Measurements from ENCODE around the gene DOCK11. TPM values are rescaled to one million over a fixed set of nuclear protein-coding genes. Genes with fewer than 3 reads are reported as not detected.

Gene DOCK11
- total RNA-seq, 1 donor from 2014 or later = 76.2 TPM

DNA sequence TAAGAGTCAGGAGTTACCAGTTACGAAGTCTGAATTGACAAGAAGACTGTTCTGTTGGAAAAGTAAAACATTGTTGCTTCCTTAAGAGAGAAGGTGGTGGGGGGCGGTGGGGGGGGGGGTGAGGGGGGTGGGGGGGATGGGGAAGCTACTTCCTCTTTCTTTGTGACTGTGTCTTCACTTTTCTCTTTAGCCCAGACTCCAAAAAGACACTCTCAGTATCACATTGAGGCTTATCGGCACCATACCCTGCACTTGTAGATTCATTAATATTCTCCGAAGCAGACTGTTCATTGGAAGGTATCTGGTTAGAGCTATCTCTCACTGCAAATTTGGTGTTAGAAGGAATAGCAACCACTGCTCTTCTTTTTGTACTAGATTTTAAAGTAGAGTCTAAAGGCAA, 137.2 kb downstream of the DOCK11 start:
- intact Hi-C loops (cut with DNase I) = no loop called here
- H3K27me3 ChIP-seq (ENCODE audit: low read depth) = no peaks in the 10 kb centered on the region
- TF ChIP-seq, protein P1, sequence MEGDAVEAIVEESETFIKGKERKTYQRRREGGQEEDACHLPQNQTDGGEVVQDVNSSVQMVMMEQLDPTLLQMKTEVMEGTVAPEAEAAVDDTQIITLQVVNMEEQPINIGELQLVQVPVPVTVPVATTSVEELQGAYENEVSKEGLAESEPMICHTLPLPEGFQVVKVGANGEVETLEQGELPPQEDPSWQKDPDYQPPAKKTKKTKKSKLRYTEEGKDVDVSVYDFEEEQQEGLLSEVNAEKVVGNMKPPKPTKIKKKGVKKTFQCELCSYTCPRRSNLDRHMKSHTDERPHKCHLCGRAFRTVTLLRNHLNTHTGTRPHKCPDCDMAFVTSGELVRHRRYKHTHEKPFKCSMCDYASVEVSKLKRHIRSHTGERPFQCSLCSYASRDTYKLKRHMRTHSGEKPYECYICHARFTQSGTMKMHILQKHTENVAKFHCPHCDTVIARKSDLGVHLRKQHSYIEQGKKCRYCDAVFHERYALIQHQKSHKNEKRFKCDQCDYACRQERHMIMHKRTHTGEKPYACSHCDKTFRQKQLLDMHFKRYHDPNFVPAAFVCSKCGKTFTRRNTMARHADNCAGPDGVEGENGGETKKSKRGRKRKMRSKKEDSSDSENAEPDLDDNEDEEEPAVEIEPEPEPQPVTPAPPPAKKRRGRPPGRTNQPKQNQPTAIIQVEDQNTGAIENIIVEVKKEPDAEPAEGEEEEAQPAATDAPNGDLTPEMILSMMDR (IDR thresholded peaks at IDR 0.05) = no peak
- H3K4me1 ChIP-seq = no peaks in the 10 kb centered on the region
- no peak for DNase-seq
- H3K9me3 ChIP-seq = no peaks in the 10 kb centered on the region
- H3K36me3 ChIP-seq = peaks cover 43% of the 10 kb centered on the region
- ATAC-seq = no peak
- H3K27ac ChIP-seq = no peak overlapping the region
- no peak overlapping the region for H3K4me3 ChIP-seq

DNA sequence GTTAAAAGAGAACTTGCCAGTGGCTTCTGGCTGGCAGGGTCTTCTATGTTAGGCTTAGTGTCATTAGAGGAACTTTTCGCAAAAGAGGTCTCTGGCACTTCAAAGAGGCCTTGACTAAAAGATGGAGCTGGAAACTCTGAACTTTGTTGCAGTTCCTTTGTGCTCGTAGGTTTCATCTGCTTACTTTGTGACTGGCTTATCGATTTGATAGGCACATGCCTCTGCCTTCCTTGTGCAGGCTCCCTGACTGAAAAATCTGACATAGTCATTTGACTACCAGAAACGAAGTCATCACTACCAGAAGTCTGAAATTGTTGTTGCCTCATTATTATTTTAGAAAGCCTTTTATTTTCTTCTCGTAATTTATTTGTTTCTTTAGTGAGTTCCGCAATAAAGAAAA, 137.9 kb downstream of the DOCK11 start:
- TF ChIP-seq, protein P1 (IDR thresholded peaks at IDR 0.05) = no peak
- DNase-seq (no peak), ATAC-seq (no peak)
- Histone ChIP-seq H3K36me3 (peaks cover 38% of the 10 kb centered on the region), H3K4me3 (no peak overlapping the region), H3K9me3 (no peaks in the 10 kb centered on the region), H3K27ac (no peak overlapping the region), H3K4me1 (no peaks in the 10 kb centered on the region), H3K27me3 (ENCODE audit: low read depth) (no peaks in the 10 kb centered on the region)
- intact Hi-C loops (cut with DNase I) = no loop called here

DNA sequence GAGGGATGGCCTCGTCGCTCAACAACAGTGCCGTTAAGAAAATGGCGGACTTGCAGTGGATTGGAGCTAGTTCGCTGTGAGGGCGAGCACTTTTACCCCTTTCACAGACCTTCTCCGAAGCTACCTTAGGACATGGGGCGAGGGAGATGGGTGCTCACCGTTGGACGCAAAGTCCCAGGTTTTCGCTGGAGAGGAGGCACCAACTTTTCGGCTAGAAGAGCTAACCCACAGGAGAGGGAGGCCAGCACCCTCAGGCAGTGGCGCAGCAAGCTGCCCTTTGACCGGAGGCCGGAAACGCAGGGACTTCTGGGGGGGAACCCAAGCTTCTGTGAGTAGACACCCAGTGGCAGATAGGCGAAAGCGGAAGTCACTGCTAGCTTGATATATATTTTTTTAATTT, 138.7 kb downstream of the DOCK11 start:
- ATAC-seq (no peak), DNase-seq (no peak)
- no peaks in the 10 kb centered on the region for H3K4me1 ChIP-seq
- H3K4me3 ChIP-seq = no peak overlapping the region
- no peaks in the 10 kb centered on the region for H3K27me3 ChIP-seq (ENCODE audit: low read depth)
- no peaks in the 10 kb centered on the region for H3K9me3 ChIP-seq
- no peak overlapping the region for H3K27ac ChIP-seq
- intact Hi-C loops (cut with DNase I) = no loop called here
- TF ChIP-seq, protein P1 (IDR thresholded peaks at IDR 0.05) = no peak
- H3K36me3 ChIP-seq = peaks cover 38% of the 10 kb centered on the region

DNA sequence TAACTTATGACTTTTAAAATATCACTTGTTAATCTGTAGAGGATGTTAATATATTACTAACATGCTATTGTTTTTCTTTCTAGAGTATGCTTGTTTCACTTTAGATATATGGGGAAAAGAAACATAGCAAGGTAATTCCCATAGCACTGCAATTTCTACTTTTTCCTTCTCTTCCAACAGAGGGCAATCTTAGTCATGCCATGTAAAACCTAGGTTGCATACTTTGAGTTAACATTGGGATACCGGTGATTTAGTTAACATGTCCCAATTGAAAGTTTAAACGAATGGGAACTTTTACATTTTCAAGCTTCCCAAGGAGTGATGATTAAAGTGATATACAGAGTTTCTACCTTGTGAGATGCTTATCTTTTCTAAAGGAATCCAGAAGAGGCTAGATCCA, 142.4 kb downstream of the DOCK11 start:
- ATAC-seq = peak in 1 of 2 donors; percentile 41
- TF ChIP-seq, protein P1 (IDR thresholded peaks at IDR 0.05) = peak; percentile 14
- H3K4me3 ChIP-seq = no peak overlapping the region
- H3K27ac ChIP-seq = no peak overlapping the region
- no peaks in the 10 kb centered on the region for H3K9me3 ChIP-seq
- no peaks in the 10 kb centered on the region for H3K4me1 ChIP-seq
- no peak for DNase-seq
- intact Hi-C loops (cut with DNase I) = no loop called here
- H3K36me3 ChIP-seq = peaks cover 42% of the 10 kb centered on the region
- H3K27me3 ChIP-seq (ENCODE audit: low read depth) = no peaks in the 10 kb centered on the region

DNA sequence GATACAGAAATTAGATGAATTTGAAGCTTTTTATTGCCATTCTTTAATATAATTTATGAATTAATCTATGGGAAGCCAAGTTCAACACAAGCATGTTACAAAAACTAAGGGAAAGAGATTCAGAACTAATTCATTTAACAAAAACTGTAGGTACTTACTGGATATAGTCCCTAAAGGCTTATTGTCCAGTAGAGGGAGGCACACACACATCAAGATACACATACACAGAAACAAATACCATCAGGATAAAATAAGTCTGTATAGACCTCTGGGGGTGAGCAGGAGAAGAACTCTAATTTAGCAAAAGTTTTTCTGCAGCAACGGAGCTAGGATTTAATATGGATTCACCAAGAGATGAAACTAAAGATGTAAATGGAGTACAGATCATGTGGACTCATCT, 148.8 kb downstream of the DOCK11 start:
- TF ChIP-seq, protein P1 (IDR thresholded peaks at IDR 0.05) = peak; percentile 44
- no peak overlapping the region for H3K4me3 ChIP-seq
- intact Hi-C loops (cut with DNase I) = no loop called here
- no peak overlapping the region for H3K27ac ChIP-seq
- H3K27me3 ChIP-seq (ENCODE audit: low read depth) = no peaks in the 10 kb centered on the region
- DNase-seq = no peak
- no peaks in the 10 kb centered on the region for H3K9me3 ChIP-seq
- H3K36me3 ChIP-seq = peaks cover 27% of the 10 kb centered on the region
- no peaks in the 10 kb centered on the region for H3K4me1 ChIP-seq
- ATAC-seq = peak in 1 of 2 donors; percentile 67

DNA sequence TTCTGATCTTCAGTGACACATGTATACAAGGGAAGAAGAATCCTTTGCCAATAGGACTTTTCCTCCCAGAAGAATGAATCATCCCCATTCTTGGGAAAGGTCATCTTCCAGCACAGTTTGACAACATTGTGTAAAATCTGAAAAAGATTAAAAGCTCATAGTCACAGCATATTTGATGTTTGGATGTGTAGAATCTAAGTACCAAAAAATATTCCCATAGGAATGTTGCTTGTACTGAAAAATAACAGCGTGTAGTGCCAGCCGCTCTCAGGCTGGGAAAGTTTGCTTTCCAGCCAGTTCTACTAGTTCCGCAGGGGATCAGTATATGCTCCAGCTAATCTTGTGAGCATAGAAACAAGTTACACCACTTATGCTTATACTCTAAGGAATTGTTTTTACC, 157.1 kb downstream of the DOCK11 start:
- Histone ChIP-seq H3K36me3 (peaks cover 12% of the 10 kb centered on the region), H3K4me1 (no peaks in the 10 kb centered on the region), H3K27ac (no peak overlapping the region), H3K9me3 (no peaks in the 10 kb centered on the region), H3K27me3 (ENCODE audit: low read depth) (no peaks in the 10 kb centered on the region), H3K4me3 (no peak overlapping the region)
- TF ChIP-seq, protein P1 (IDR thresholded peaks at IDR 0.05) = no peak
- intact Hi-C loops (cut with DNase I) = no loop called here
- DNase-seq (no peak), ATAC-seq (peak in 1 of 2 donors; percentile 73)
